Measurements from ENCODE around the gene SGCE.

Gene SGCE

GRCh38 chr7:94654783-94655125, 1.2 kb downstream of the SGCE start:
- TF ChIP-seq ZIC2 (tag by site-specific recombination; IDR thresholded peaks at IDR 0.05) = no peak
- peak; percentile 60; the same call in 1 of the 2 replicates for TF ChIP-seq PRDM6 (tag by site-specific recombination; IDR thresholded peaks at IDR 0.05)
- TF ChIP-seq, protein P1, sequence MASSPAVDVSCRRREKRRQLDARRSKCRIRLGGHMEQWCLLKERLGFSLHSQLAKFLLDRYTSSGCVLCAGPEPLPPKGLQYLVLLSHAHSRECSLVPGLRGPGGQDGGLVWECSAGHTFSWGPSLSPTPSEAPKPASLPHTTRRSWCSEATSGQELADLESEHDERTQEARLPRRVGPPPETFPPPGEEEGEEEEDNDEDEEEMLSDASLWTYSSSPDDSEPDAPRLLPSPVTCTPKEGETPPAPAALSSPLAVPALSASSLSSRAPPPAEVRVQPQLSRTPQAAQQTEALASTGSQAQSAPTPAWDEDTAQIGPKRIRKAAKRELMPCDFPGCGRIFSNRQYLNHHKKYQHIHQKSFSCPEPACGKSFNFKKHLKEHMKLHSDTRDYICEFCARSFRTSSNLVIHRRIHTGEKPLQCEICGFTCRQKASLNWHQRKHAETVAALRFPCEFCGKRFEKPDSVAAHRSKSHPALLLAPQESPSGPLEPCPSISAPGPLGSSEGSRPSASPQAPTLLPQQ (tag by site-specific recombination; IDR thresholded peaks at IDR 0.05) = no peak
- no peak for TF ChIP-seq ZNF2 (tag by site-specific recombination; IDR thresholded peaks at IDR 0.05)
- TF ChIP-seq SCRT2 (tag by site-specific recombination; IDR thresholded peaks at IDR 0.05) = peak; percentile 44; the same call in 1 of the 2 replicates
- TF ChIP-seq ZNF266 (tag by site-specific recombination; IDR thresholded peaks at IDR 0.05; ENCODE audit: low read depth) = no peak
- TF ChIP-seq ZNF148 (tag by site-specific recombination; IDR thresholded peaks at IDR 0.05; ENCODE audit: borderline replicate concordance) = no peak
- TF ChIP-seq SETDB1 (IDR thresholded peaks at IDR 0.05; ENCODE audit: insufficient read length, low read length) = no peak
- no peak for TF ChIP-seq ZNF610 (tag by site-specific recombination; IDR thresholded peaks at IDR 0.05; ENCODE audit: borderline replicate concordance)
- TF ChIP-seq ZNF560 (tag by site-specific recombination; IDR thresholded peaks at IDR 0.05; ENCODE audit: borderline replicate concordance) = no peak
- no peak for TF ChIP-seq ZNF830 (tag by site-specific recombination; IDR thresholded peaks at IDR 0.05; ENCODE audit: low read depth)
- Histone ChIP-seq H3K27ac (ENCODE audit: extremely low read depth, low read depth, low read length) (peak overlapping the region; percentile 92), H3K4me3 (ENCODE audit: low read depth, low read length) (peak overlapping the region; percentile 86), H3K4me1 (ENCODE audit: control insufficient read depth, insufficient read depth, low read length) (peaks cover 26% of the 10 kb centered on the region), H3K9me3 (ENCODE audit: control insufficient read depth, insufficient read depth, low read depth, low read length) (no peaks in the 10 kb centered on the region), H3K36me3 (ENCODE audit: control insufficient read depth in 2 of 2, insufficient read depth in 1 of 2, low read length in 2 of 2) (no peaks in the 10 kb centered on the region)
- POLR2A ChIA-PET = interaction anchor here (0.6 to 1.1 kb wide), 2 partner anchors 10 to 279 kb away, joined by 4 to 8 read pairs; no protein-coding TSS in a partner anchor
- CTCF ChIA-PET = interaction anchor here (0.8 to 1.2 kb wide), 4 partner anchors 21 to 823 kb away, joined by 3 to 5 read pairs (median 4); no protein-coding TSS in a partner anchor

DNA sequence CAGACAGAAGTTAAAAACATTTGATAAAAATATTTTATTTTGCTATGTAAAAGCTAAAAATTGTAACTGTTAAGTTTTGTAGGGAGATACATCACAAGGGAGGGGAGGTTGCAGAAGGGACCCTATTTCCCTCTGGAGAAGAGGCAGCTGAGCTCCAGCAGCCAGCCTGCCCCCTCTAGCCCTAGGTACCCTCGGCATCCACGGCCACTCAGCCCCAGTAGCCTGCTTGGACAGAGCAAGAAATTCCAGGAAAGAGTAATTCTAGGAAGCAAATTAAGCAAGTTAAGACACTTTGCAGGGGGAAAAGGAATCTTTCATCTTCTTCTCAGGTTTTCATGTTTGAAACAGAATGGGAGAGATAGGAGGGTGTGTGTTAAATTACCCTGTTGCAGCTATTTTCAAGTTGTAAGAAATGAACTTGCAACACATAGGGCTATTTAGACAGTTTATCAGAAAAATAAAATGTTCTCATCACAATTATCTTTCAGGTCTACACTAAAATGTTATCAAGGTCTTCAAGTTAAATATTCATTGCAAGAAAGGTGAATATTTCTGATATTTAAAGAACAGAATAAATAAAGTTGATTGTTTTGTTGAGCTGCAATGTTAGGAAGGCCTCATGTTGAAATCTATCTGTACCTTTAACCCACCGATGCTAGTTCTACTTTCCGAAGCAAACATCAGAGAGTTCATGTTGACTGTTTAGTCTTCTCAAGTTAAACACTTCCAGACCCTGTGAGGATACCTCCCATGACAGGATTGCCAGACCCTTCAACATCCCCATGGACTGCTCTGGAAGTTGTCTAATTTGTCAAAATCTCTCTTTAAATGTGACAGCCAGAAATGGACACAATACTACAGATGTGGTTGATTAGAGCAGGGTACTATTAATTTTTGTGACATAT, 5.5 kb downstream of the SGCE start:
- Histone ChIP-seq H3K4me3 (ENCODE audit: low read depth, low read length) (no peak overlapping the region), H3K27ac (ENCODE audit: extremely low read depth, low read depth, low read length) (no peak overlapping the region), H3K9me3 (ENCODE audit: control insufficient read depth, insufficient read depth, low read depth, low read length) (no peaks in the 10 kb centered on the region), H3K4me1 (ENCODE audit: control insufficient read depth, insufficient read depth, low read length) (peaks cover 28% of the 10 kb centered on the region), H3K36me3 (ENCODE audit: control insufficient read depth in 2 of 2, insufficient read depth in 1 of 2, low read length in 2 of 2) (no peaks in the 10 kb centered on the region)
- POLR2A ChIA-PET = no interaction called here
- CTCF ChIA-PET = interaction anchor here (1.1 kb wide), 1 partner anchor 201 kb away, joined by 5 read pairs; no protein-coding TSS in a partner anchor
- TF ChIP-seq INSM2 (tag by site-specific recombination; IDR thresholded peaks at IDR 0.05) (no peak), ZNF626 (tag by site-specific recombination; IDR thresholded peaks at IDR 0.05) (no peak), ZNF549 (tag by site-specific recombination; IDR thresholded peaks at IDR 0.05) (no peak), MZF1 (tag by site-specific recombination; IDR thresholded peaks at IDR 0.05; ENCODE audit: borderline replicate concordance) (no peak), ZNF221 (tag by site-specific recombination; IDR thresholded peaks at IDR 0.05; ENCODE audit: borderline replicate concordance) (no peak), ZNF510 (tag by site-specific recombination; IDR thresholded peaks at IDR 0.05; ENCODE audit: insufficient replicate concordance) (no peak), ZNF292 (tag by site-specific recombination; IDR thresholded peaks at IDR 0.05; ENCODE audit: borderline replicate concordance, low read depth) (no peak)
- TF ChIP-seq, protein P2, sequence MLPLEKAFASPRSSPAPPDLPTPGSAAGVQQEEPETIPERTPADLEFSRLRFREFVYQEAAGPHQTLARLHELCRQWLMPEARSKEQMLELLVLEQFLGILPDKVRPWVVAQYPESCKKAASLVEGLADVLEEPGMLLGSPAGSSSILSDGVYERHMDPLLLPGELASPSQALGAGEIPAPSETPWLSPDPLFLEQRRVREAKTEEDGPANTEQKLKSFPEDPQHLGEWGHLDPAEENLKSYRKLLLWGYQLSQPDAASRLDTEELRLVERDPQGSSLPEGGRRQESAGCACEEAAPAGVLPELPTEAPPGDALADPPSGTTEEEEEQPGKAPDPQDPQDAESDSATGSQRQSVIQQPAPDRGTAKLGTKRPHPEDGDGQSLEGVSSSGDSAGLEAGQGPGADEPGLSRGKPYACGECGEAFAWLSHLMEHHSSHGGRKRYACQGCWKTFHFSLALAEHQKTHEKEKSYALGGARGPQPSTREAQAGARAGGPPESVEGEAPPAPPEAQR (tag by site-specific recombination; IDR thresholded peaks at IDR 0.05) = no peak
- TF ChIP-seq, protein P3, sequence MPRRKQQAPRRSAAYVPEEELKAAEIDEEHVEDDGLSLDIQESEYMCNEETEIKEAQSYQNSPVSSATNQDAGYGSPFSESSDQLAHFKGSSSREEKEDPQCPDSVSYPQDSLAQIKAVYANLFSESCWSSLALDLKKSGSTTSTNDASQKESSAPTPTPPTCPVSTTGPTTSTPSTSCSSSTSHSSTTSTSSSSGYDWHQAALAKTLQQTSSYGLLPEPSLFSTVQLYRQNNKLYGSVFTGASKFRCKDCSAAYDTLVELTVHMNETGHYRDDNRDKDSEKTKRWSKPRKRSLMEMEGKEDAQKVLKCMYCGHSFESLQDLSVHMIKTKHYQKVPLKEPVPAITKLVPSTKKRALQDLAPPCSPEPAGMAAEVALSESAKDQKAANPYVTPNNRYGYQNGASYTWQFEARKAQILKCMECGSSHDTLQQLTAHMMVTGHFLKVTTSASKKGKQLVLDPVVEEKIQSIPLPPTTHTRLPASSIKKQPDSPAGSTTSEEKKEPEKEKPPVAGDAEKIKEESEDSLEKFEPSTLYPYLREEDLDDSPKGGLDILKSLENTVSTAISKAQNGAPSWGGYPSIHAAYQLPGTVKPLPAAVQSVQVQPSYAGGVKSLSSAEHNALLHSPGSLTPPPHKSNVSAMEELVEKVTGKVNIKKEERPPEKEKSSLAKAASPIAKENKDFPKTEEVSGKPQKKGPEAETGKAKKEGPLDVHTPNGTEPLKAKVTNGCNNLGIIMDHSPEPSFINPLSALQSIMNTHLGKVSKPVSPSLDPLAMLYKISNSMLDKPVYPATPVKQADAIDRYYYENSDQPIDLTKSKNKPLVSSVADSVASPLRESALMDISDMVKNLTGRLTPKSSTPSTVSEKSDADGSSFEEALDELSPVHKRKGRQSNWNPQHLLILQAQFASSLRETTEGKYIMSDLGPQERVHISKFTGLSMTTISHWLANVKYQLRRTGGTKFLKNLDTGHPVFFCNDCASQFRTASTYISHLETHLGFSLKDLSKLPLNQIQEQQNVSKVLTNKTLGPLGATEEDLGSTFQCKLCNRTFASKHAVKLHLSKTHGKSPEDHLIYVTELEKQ (tag by site-specific recombination; IDR thresholded peaks at IDR 0.05; ENCODE audit: borderline replicate concordance) = no peak

All from HEK293 (cell line).